Activated T-cell treated with anti-CD3 and anti-CD28 coated beads, Interleukin-2, amount 50 U/mL, for 72 hours (primary cell): ENCODE data around the gene FXYD7. TPM values are rescaled to one million over a fixed set of nuclear protein-coding genes. Genes with fewer than 3 reads are reported as not detected.
"Not testable (repeated sequence)": the region's sequence is repeated elsewhere in the genome, so short reads cannot be mapped to it uniquely, and the experiment has no call there.

Experiments used
- ATAC-seq, 2 donors: fragments of 150-1000 bp; cut with Tn5 transposase; replicated peaks in 1 of 2; 2 replicates each; pipeline ENCODE4 v1.10.0; 2021; ENCODE audit warnings: moderate library complexity in 2 of 2, mild to moderate bottlenecking in 1 of 2
- DNase-seq, 2 donors: peaks; one replicate each; pipeline ENCODE4 v3.0.0; 2021 to 2022; ENCODE audit warnings: mixed read lengths in 1 of 2
- H3K27ac Mint-ChIP-seq: one replicate; pipeline ENCODE4 v1.8.0; 2022; ENCODE audit warnings: mild to moderate bottlenecking, moderate library complexity, mixed read lengths
- H3K27me3 Mint-ChIP-seq: one replicate; pipeline ENCODE4 v1.8.0; 2022; ENCODE audit warnings: low read depth, mixed read lengths
- H3K36me3 Mint-ChIP-seq, 2 donors: one replicate each; pipeline ENCODE4 v1.8.0; 2022; ENCODE audit warnings: mixed read lengths in 2 of 2, mild to moderate bottlenecking in 1 of 2; ENCODE audit not compliant: insufficient read depth in 2 of 2
- H3K4me1 Mint-ChIP-seq: one replicate; pipeline ENCODE4 v1.8.0; 2022; ENCODE audit warnings: low read depth, mixed read lengths
- H3K4me3 Mint-ChIP-seq, 2 donors: one replicate each; pipeline ENCODE4 v1.8.0; 2022; ENCODE audit warnings: mild to moderate bottlenecking in 2 of 2, mixed read lengths in 2 of 2, moderate library complexity in 2 of 2
- H3K9me3 Mint-ChIP-seq, 2 donors: one replicate each; pipeline ENCODE4 v1.8.0; 2022; ENCODE audit warnings: mixed read lengths in 2 of 2
- total RNA-seq, 2 donors: library from RNA; stranded (reverse); gene quantifications; one replicate each; pipeline ENCODE4 v1.2.3, GENCODE V29; 2022

FXYD7 gene
- total RNA-seq, 2 donors from 2014 or later, result 1.0 to 1.2 TPM

DNA sequence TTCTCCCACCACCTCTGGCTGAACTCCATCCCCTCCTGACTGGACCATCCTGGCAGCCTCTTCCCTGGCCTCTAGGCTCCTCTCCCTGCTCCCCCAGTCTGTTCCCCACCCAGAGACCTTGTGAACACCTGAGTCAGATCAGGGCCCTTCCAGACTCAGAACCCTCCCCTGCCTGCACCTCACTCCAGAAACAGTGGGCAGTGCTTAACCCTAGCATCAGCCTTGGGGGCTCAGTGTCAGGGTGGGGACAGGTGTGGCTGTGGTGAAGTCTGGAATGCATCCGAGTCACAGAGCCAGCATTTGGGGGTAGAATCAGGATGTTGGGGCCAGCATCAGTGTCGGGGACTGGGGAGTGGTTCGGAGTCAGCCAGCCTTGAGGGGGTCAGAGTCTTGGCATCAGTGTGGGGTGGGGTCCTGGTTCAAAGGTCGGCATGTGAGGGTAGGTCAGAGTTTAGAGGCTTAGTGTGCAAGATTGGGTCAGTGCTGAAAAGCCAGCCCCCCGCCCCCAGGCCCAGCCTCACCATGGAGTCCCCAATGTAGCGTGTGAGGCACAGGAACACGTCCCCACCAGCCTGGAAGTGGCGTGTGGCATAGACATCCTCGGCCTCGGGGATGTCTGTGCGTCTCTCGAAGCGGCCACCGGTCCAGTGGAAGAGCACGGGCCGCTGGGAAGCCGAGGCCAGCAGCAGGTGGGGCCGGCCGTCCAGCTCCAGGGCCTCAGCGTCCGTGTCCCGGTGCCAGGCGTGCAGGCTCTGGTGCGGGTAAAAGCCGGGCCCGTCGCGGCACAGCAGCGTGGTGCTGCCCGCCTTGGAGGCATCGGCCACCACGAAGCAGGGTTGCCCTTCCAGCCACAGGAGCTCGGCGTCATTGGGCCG lies 17.1 kb upstream of the FXYD7 start:
- no peaks in the 10 kb centered on the region for H3K27me3 Mint-ChIP-seq
- ATAC-seq (no peak), DNase-seq (no peak)
- no peak overlapping the region for H3K27ac Mint-ChIP-seq
- no peaks in the 10 kb centered on the region for H3K36me3 Mint-ChIP-seq
- peak overlapping the region in 1 of 2 donors; percentile 47 for H3K4me3 Mint-ChIP-seq
- no peaks in the 10 kb centered on the region for H3K9me3 Mint-ChIP-seq
- H3K4me1 Mint-ChIP-seq, result peaks cover 16% of the 10 kb centered on the region

- H3K4me1 Mint-ChIP-seq, result peaks cover 16% of the 10 kb centered on the region
- no peaks in the 10 kb centered on the region for H3K9me3 Mint-ChIP-seq
- no peaks in the 10 kb centered on the region for H3K27me3 Mint-ChIP-seq
- no peak overlapping the region for H3K27ac Mint-ChIP-seq
- no peaks in the 10 kb centered on the region for H3K36me3 Mint-ChIP-seq
- H3K4me3 Mint-ChIP-seq, result no peak overlapping the region
- no peak for ATAC-seq
- no peak for DNase-seq
Measured at GRCh38 chr19:35126624-35126959, 16.5 kb upstream of the FXYD7 start.

DNA sequence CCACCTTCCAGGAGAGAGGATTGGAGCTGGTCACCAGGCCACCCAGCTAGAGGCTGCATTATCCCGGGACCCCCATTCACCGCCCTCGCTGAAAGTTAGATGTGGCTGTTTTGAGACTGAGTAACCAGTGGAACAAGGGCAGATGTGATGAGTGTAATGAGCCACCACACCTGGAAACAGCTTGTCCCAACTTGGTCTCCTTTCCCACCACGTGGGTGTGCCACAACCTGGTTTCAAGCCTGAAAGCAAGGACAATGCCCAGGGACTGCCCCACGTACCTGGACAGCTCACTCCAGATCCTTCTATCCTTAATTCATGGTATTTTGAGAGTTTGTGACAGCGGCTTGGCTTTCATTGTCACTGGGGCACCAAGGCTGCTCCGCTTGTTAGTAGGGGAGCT lies 15.2 kb upstream of the FXYD7 start:
- H3K27ac Mint-ChIP-seq, result no peak overlapping the region
- DNase-seq, result no peak
- no peak overlapping the region for H3K4me3 Mint-ChIP-seq
- no peaks in the 10 kb centered on the region for H3K36me3 Mint-ChIP-seq
- H3K9me3 Mint-ChIP-seq, result peaks cover 5% of the 10 kb centered on the region in 2 donors
- no peak for ATAC-seq
- H3K27me3 Mint-ChIP-seq, result no peaks in the 10 kb centered on the region
- peaks cover 16% of the 10 kb centered on the region for H3K4me1 Mint-ChIP-seq

GRCh38 chr19:35128398-35129057 lies 14.5 kb upstream of the FXYD7 start:
- ATAC-seq (no peak), DNase-seq (no peak)
- Mint-ChIP-seq H3K9me3 (peaks cover 9% of the 10 kb centered on the region in 2 donors), H3K36me3 (no peaks in the 10 kb centered on the region), H3K27ac (no peak overlapping the region), H3K4me1 (peaks cover 15% of the 10 kb centered on the region), H3K4me3 (no peak overlapping the region), H3K27me3 (no peaks in the 10 kb centered on the region)

DNA sequence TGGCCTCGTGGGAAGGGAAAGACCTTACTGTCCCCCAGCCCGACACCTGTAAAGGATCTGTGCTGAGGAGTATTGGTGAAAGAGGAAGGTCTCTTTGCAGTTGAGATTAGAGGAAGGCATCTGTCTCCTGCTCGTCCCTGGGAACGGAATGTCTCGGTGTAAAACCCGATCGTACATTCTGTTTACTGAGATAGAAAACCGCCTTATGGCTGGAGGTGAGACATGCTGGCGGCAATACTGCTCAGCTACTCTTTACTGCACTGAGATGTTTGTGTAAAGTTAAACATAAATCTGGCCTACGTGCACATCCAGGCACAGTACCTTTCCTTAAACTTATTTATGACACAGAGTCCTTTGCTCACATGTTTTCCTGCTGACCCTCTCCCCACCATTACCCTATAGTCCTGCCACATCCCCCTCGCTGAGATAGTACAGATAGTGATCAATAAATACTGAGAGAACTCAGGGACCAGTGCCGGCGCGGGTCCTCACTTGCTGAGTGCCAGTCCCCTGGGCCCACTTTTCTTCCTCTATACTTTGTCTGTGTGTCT lies 13.3 kb upstream of the FXYD7 start:
- not testable (repeated sequence) for H3K27ac Mint-ChIP-seq, ATAC-seq, H3K4me1 Mint-ChIP-seq, H3K36me3 Mint-ChIP-seq, H3K4me3 Mint-ChIP-seq, DNase-seq, H3K27me3 Mint-ChIP-seq, H3K9me3 Mint-ChIP-seq

GRCh38 chr19:35130761-35131720 lies 12.0 kb upstream of the FXYD7 start:
- H3K9me3 Mint-ChIP-seq, result peaks cover 9% of the 10 kb centered on the region in 2 donors
- H3K4me3 Mint-ChIP-seq, result no peak overlapping the region
- DNase-seq, result no peak
- no peak overlapping the region for H3K27ac Mint-ChIP-seq
- no peak for ATAC-seq
- H3K27me3 Mint-ChIP-seq, result no peaks in the 10 kb centered on the region
- no peaks in the 10 kb centered on the region for H3K36me3 Mint-ChIP-seq
- H3K4me1 Mint-ChIP-seq, result no peaks in the 10 kb centered on the region

DNA sequence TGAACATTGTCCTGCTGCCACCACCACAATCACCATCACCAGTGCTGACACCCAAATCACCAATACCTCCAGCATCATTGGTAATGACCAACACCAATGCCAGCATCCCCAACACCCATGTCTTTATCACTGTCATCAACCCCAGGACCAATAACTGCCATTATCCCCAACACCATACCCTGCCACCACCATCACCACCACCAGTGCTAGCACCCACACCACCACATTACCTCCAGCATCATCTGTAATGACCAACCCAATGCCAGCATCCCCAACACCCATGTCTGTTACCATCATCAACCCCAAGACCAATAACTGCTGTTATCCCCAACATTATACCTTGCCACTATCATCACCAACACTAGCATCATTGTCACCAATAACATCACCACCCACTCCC lies 10.8 kb upstream of the FXYD7 start:
- no peak for DNase-seq

DNA sequence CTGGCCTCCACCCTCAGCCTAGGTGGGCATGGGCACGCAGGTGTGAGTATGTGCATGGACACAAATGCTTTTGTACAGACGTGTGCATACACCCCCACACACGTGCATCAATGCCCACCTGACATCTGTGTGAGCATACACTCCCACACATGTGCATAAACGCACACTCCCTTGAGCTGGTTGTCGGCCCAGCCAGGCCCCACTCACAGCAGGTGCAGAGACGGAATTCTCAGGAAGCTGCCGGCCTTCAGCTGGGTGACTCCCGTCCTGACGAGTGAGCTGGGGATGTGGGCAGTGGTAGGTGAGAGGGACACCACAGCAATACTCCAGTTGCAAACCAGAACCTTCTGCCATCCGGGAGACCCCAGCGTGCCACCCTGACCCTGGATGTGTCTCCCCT lies 9.2 kb upstream of the FXYD7 start:
- H3K27me3 Mint-ChIP-seq, result no peaks in the 10 kb centered on the region
- no peaks in the 10 kb centered on the region for H3K4me1 Mint-ChIP-seq
- DNase-seq (no peak), ATAC-seq (no peak)
- peaks cover 9% of the 10 kb centered on the region in 2 donors for H3K9me3 Mint-ChIP-seq
- H3K4me3 Mint-ChIP-seq, result no peak overlapping the region
- H3K27ac Mint-ChIP-seq, result no peak overlapping the region
- no peaks in the 10 kb centered on the region for H3K36me3 Mint-ChIP-seq

More for the DNA sequence above, 10.8 kb upstream of the FXYD7 start:
- ATAC-seq, result no peak
- Mint-ChIP-seq H3K36me3 (no peaks in the 10 kb centered on the region), H3K4me3 (no peak overlapping the region), H3K4me1 (no peaks in the 10 kb centered on the region), H3K9me3 (peaks cover 9% of the 10 kb centered on the region in 2 donors), H3K27me3 (no peaks in the 10 kb centered on the region), H3K27ac (no peak overlapping the region)

DNA sequence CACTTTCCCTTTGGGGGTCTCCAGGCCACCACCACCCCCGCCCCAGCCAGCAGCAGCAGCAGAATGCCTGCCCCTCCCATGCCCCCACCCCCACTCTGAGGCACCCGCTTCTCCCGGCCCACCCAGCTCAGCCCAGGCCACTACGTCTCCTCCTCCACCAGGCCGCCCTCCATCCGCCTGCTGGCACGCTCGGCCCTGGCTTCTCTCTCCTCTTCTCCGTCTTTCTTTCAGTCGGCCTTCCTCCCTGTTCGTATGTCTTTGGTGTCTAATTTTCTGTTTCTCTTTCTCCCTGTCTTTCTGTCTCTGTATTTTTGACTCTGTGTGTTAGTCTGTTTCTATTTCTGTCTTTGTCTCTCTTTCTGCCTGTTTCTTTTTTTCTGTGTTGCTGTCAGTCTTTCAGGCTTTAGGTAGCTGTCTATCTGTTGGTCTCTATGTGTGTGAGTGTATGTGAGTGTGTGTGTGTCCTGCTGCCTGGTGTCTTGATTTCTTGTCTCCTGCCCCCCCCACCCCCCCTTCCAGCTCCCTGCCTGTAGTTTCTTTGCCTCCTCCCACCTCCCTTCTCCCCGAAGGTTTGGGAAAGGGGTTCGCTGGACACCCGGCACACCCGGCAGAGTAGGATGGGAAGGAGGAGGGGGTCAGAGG lies 8.3 kb upstream of the FXYD7 start, which contains the start of gene LGI4:
TSS of gene LGI4 (minus strand) at position 459 of the 642 bp plus-strand sequence. CDS start at position 80, 379 bp downstream.
- H3K27me3 Mint-ChIP-seq, result no peaks in the 10 kb centered on the region
- H3K9me3 Mint-ChIP-seq, result peaks cover 9% of the 10 kb centered on the region in 2 donors
- no peaks in the 10 kb centered on the region for H3K4me1 Mint-ChIP-seq
- no peak within 1 kb of the TSS for H3K4me3 Mint-ChIP-seq
- DNase-seq (no peak), ATAC-seq (no peak)
- H3K27ac Mint-ChIP-seq, result no peak within 1 kb of the TSS
- H3K36me3 Mint-ChIP-seq, result no peaks in the 10 kb centered on the region

GRCh38 chr19:35135389-35135909 lies 7.6 kb upstream of the FXYD7 start:
- Mint-ChIP-seq H3K4me3 (no peak overlapping the region), H3K4me1 (no peaks in the 10 kb centered on the region), H3K27ac (no peak overlapping the region), H3K9me3 (peaks cover 9% of the 10 kb centered on the region in 2 donors), H3K36me3 (no peaks in the 10 kb centered on the region), H3K27me3 (no peaks in the 10 kb centered on the region)
- ATAC-seq, result peak; percentile 87 to 89
- DNase-seq, result peak; percentile 80

GRCh38 chr19:35136231-35136630 lies 6.8 kb upstream of the FXYD7 start:
- Mint-ChIP-seq H3K27me3 (no peaks in the 10 kb centered on the region), H3K36me3 (no peaks in the 10 kb centered on the region), H3K4me3 (no peak overlapping the region), H3K27ac (no peak overlapping the region), H3K9me3 (peaks cover 9% of the 10 kb centered on the region in 2 donors), H3K4me1 (peaks cover 6% of the 10 kb centered on the region)
- no peak for DNase-seq
- no peak for ATAC-seq
